Body of pancreas (tissue), 4 donors: ENCODE measurements around the gene ABHD4.
"Not testable (repeated sequence)": the region's sequence is repeated elsewhere in the genome, so short reads cannot be mapped to it uniquely, and the experiment has no call there.

Experiments
- CTCF ChIP-seq, 7 experiments: fragments of 450-650 bp in 4 of 7; fragments of 200-600 bp in 3 of 7; sonication (generic) in 3 of 7; IDR thresholded peaks; one replicate each; pipeline ENCODE4 v1.5.1; 2016 to 2019; ENCODE audit warnings: antibody characterized with exemption in 7 of 7
- POLR2A ChIP-seq, 3 donors: fragments of 450-650 bp; IDR thresholded peaks; one replicate each; pipeline ENCODE4 v1.6.1; 2016; ENCODE audit warnings: antibody characterized with exemption in 3 of 3, mild to moderate bottlenecking in 2 of 3

DNA sequence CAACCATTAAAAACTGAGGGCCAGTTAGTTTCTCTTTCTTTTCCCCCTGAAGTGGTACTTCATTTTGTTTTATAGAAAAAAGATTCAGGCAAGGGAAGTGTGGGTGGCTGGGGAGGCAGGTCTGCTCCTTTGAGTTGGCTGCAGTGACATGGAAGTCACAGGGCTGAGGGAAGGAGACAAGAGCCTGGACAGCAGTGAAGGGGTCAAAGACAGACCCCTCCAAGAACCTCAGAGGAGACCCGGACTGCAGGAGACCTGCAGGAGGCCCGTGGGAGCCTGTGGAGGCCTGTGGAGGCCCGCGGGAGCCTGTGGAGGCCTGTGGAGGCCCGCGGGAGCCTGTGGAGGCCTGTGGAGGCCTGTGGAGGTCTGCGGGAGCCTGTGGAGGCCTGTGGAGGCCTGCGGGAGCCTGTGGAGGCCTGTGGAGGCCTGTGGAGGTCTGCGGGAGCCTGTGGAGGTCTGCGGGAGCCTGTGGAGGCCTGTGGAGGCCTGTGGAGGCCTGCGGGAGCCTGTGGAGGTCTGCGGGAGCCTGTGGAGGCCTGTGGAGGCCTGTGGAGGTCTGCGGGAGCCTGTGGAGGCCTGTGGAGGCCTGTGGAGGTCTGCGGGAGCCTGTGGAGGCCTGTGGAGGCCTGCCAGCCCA is 44.1 kb upstream of the ABHD4 start:
- TF ChIP-seq POLR2A, CTCF (IDR thresholded peaks at IDR 0.05): not testable (repeated sequence)
